IMR-90 (cell line): ENCODE data around the gene CHRM4. TPM values are rescaled to one million over a fixed set of nuclear protein-coding genes. Genes with fewer than 3 reads are reported as not detected.

Source experiments
- ATAC-seq: fragments of 200-7000 bp; cut with Tn5 transposase; 2 replicates; pipeline ENCODE4 v1.9.1; 2020; ENCODE audit warnings: low read depth, mild to moderate bottlenecking, moderate library complexity
- BruUV-seq: library from RNA; stranded (reverse); fragments of 400-500 nt; replicated peaks from 2 replicates; lab custom pipeline; 2021; lab: Mats Ljungman, UMichigan
- CTCF ChIA-PET: fragments of 300-600 bp; formaldehyde crosslinking; extraction: SDS; loops from one replicate; lab custom pipeline; 2021; ENCODE audit warnings: antibody characterized with exemption; lab: Yijun Ruan, JAX
- POLR2A ChIA-PET: fragments of 300-600 bp; sonication (Branson Sonifier 250); formaldehyde crosslinking; loops from one replicate; lab custom pipeline; 2022; ENCODE audit warnings: antibody characterized with exemption; ENCODE audit not compliant: unreplicated experiment; lab: Charles Lee
- DNase-seq: peaks from one replicate; pipeline ENCODE4 v3.0.0; 2013
- H2AFZ ChIP-seq: replicated peaks from 2 replicates; pipeline ENCODE3; 2013; ENCODE audit warnings: low read length, mild to moderate bottlenecking; ENCODE audit not compliant: poor library complexity
- H2AK5ac ChIP-seq: 2 replicates; pipeline ENCODE4 v1.6.1; 2013; ENCODE audit warnings: low read depth, low read length, inconsistent platforms
- H2AK9ac ChIP-seq: replicated peaks from 2 replicates; pipeline ENCODE3; 2013; ENCODE audit warnings: mild to moderate bottlenecking, low read depth, low read length, moderate library complexity; ENCODE audit not compliant: poor library complexity
- H2BK120ac ChIP-seq: 2 replicates; pipeline ENCODE4 v1.6.1; 2013; ENCODE audit warnings: low read depth, low read length, inconsistent platforms
- H2BK15ac ChIP-seq: 3 replicates; pipeline ENCODE4 v1.6.1; 2013; ENCODE audit warnings: low read depth, low read length, inconsistent platforms
- H2BK20ac ChIP-seq: 2 replicates; pipeline ENCODE4 v1.6.1; 2013; ENCODE audit warnings: low read depth, mild to moderate bottlenecking, inconsistent platforms, low read length, moderate library complexity
- H2BK5ac ChIP-seq: 2 replicates; pipeline ENCODE4 v1.6.1; 2013; ENCODE audit warnings: mild to moderate bottlenecking, low read depth, low read length, inconsistent platforms; ENCODE audit not compliant: poor library complexity, severe bottlenecking
- H3K14ac ChIP-seq: replicated peaks from 2 replicates; pipeline ENCODE4 v1.6.1; 2013; ENCODE audit warnings: low read depth, low read length, inconsistent platforms
- H3K18ac ChIP-seq: 2 replicates; pipeline ENCODE4 v1.6.1; 2013; ENCODE audit warnings: low read depth, low read length, control low read depth
- H3K23ac ChIP-seq: 2 replicates; pipeline ENCODE4 v1.6.1; 2013; ENCODE audit warnings: low read depth, low read length, inconsistent platforms
- H3K27ac ChIP-seq: 2 replicates; pipeline ENCODE4 v1.5.1; 2013; ENCODE audit warnings: mild to moderate bottlenecking, control low read depth, low read length; ENCODE audit not compliant: insufficient read depth
- H3K27me3 ChIP-seq: 2 replicates; pipeline ENCODE4 v1.6.1; 2013; ENCODE audit warnings: low read length; ENCODE audit not compliant: control insufficient read depth, insufficient read depth
- H3K36me3 ChIP-seq: 2 replicates; pipeline ENCODE4 v1.6.1; 2013; ENCODE audit warnings: low read length, mixed read lengths; ENCODE audit not compliant: control insufficient read depth, insufficient read depth
- H3K4ac ChIP-seq: 2 replicates; pipeline ENCODE4 v1.6.1; 2013; ENCODE audit warnings: low read depth, low read length, inconsistent platforms
- H3K4me1 ChIP-seq: 2 replicates; pipeline ENCODE4 v1.6.1; 2013; ENCODE audit warnings: low read length, mixed read lengths; ENCODE audit not compliant: control insufficient read depth, insufficient read depth
- H3K4me2 ChIP-seq: 2 replicates; pipeline ENCODE4 v1.6.1; 2013; ENCODE audit warnings: low read depth, mild to moderate bottlenecking, control low read depth, low read length, moderate library complexity
- H3K4me3 ChIP-seq: 2 replicates; pipeline ENCODE4 v1.5.1; 2013; ENCODE audit warnings: low read depth, mild to moderate bottlenecking, control low read depth, low read length, moderate library complexity; ENCODE audit not compliant: insufficient read depth
- H3K56ac ChIP-seq: 2 replicates; pipeline ENCODE4 v1.6.1; 2013; ENCODE audit warnings: low read length, inconsistent platforms; ENCODE audit not compliant: insufficient read depth; ENCODE audit errors: extremely low read depth
- H3K79me1 ChIP-seq, 2 experiments: 2 replicates each; pipeline ENCODE4 v1.6.1; 2013; ENCODE audit warnings: low read length in 2 of 2, inconsistent platforms in 1 of 2, low read depth in 1 of 2
- H3K9ac ChIP-seq: 2 replicates; pipeline ENCODE4 v1.6.1; 2013; ENCODE audit warnings: low read depth, low read length, control low read depth
- H3K9me1 ChIP-seq: 2 replicates; pipeline ENCODE4 v1.6.1; 2013; ENCODE audit warnings: low read length, inconsistent platforms; ENCODE audit not compliant: insufficient read depth
- H3K9me3 ChIP-seq: 2 replicates; pipeline ENCODE4 v1.6.1; 2013; ENCODE audit warnings: low read length; ENCODE audit not compliant: control insufficient read depth, insufficient read depth
- H4K20me1 ChIP-seq: 2 replicates; pipeline ENCODE4 v1.6.1; 2013; ENCODE audit warnings: low read length, inconsistent platforms; ENCODE audit not compliant: insufficient read depth
- H4K5ac ChIP-seq: 2 replicates; pipeline ENCODE4 v1.6.1; 2013; ENCODE audit warnings: mild to moderate bottlenecking, low read depth, low read length, control low read depth
- H4K8ac ChIP-seq, 2 experiments: 2 replicates each; pipeline ENCODE4 v1.6.1; 2013; ENCODE audit warnings: low read depth in 2 of 2, low read length in 2 of 2, control low read depth in 1 of 2, inconsistent platforms in 1 of 2
- H4K91ac ChIP-seq: 2 replicates; pipeline ENCODE4 v1.6.1; 2013; ENCODE audit warnings: low read depth, low read length, inconsistent platforms; ENCODE audit not compliant: insufficient read depth
- BHLHE40 ChIP-seq: fragments of 150-350 bp; IDR thresholded peaks from 2 replicates; pipeline ENCODE4 v1.6.1; 2016; ENCODE audit warnings: mild to moderate bottlenecking, low read depth, low read length
- CEBPB ChIP-seq: IDR thresholded peaks from 2 replicates; pipeline ENCODE4 v1.6.1; 2012; ENCODE audit warnings: low read depth, low read length, improper control_type of control experiment
- CHD1 ChIP-seq: IDR thresholded peaks from 2 replicates; pipeline ENCODE4 v1.6.1; 2012; ENCODE audit warnings: low read depth, low read length, improper control_type of control experiment
- FOS ChIP-seq: fragments of 150-350 bp; IDR thresholded peaks from 2 replicates; pipeline ENCODE4 v1.6.1; 2016; ENCODE audit warnings: low read depth, low read length
- MAFK ChIP-seq: IDR thresholded peaks from 2 replicates; pipeline ENCODE4 v1.6.1; 2012; ENCODE audit warnings: low read depth, low read length, improper control_type of control experiment
- MAZ ChIP-seq: IDR thresholded peaks from 2 replicates; pipeline ENCODE4 v1.6.1; 2012; ENCODE audit warnings: low read depth, mild to moderate bottlenecking, low read length, improper control_type of control experiment, moderate library complexity, borderline replicate concordance
- MXI1 ChIP-seq: IDR thresholded peaks from 2 replicates; pipeline ENCODE4 v1.6.1; 2012; ENCODE audit warnings: low read depth, mild to moderate bottlenecking, low read length, moderate library complexity, borderline replicate concordance
- NFE2L2 ChIP-seq: fragments of 150-350 bp; IDR thresholded peaks from 2 replicates; pipeline ENCODE4 v1.6.1; 2016; ENCODE audit warnings: low read depth, mild to moderate bottlenecking, low read length
- POLR2A ChIP-seq: IDR thresholded peaks from 2 replicates; pipeline ENCODE4 v1.6.1; 2012; ENCODE audit warnings: mild to moderate bottlenecking, low read depth, low read length
- RAD21 ChIP-seq: IDR thresholded peaks from 2 replicates; pipeline ENCODE4 v1.6.1; 2012; ENCODE audit warnings: low read length, improper control_type of control experiment
- RCOR1 ChIP-seq: IDR thresholded peaks from 2 replicates; pipeline ENCODE4 v1.6.1; 2012; ENCODE audit warnings: mild to moderate bottlenecking, low read length, improper control_type of control experiment; ENCODE audit not compliant: insufficient replicate concordance
- RFX5 ChIP-seq: IDR thresholded peaks from 2 replicates; pipeline ENCODE4 v1.8.0; 2012; ENCODE audit warnings: low read depth, mild to moderate bottlenecking, low read length, moderate library complexity
- SMC3 ChIP-seq: fragments of 150-350 bp; IDR thresholded peaks from 2 replicates; pipeline ENCODE4 v1.6.1; 2016; ENCODE audit warnings: low read depth, mild to moderate bottlenecking, antibody characterized with exemption, low read length, moderate library complexity
- WGBS, 2 experiments: methylation state at CpG; one replicate each; pipeline versions ENCODE4 v1.1.5 to v1.1.7; 2013; ENCODE audit warnings: missing lambda C conversion rate in 2 of 2; ENCODE audit not compliant: insufficient read length in 1 of 2; ENCODE audit errors: extremely low coverage in 2 of 2; 5-methylcytosine and 5-hydroxymethylcytosine counted together
- dilution Hi-C: fragments of 300-500 bp; cut with HindIII; formaldehyde crosslinking; loops from one replicate; pipeline ENCODE4 v1.14.3; 2018; ENCODE audit warnings: low sequenced_read_pairs; ENCODE audit not compliant: unreplicated experiment
- in situ Hi-C: fragments of 300-500 bp; cut with MboI; formaldehyde crosslinking; loops from 3 replicates; pipeline ENCODE4 v1.14.3; 2019; ENCODE audit warnings: low sequenced_read_pairs, inconsistent platforms, mixed read lengths
- intact Hi-C: fragments of 100-400 bp; cut with micrococcal nuclease; formaldehyde crosslinking; loops from 2 replicates; pipeline ENCODE4 v1.10.0; 2022
- polyA plus RNA-seq, 3 experiments: library from polyadenylated mRNA; depleted of rRNA; stranded (reverse); fragments of >200 nt; gene quantifications; 2 replicates each; pipeline ENCODE4 v1.2.3, GENCODE V29; 2012; ENCODE audit warnings: low replicate concordance in 1 of 3
- total RNA-seq: library from RNA; depleted of rRNA; stranded (reverse); fragments of >200 nt; gene quantifications from 2 replicates; pipeline ENCODE4 v1.2.3, GENCODE V29; 2012
- TF ChIP-seq, protein P1 (sequence below): conservative IDR thresholded peaks from 2 replicates; pipeline ENCODE4 v1.5.1; 2012; ENCODE audit warnings: mild to moderate bottlenecking, low read depth, low read length, improper control_type of control experiment
- TF ChIP-seq, protein P2 (sequence below): fragments of 150-350 bp; IDR thresholded peaks from 2 replicates; pipeline ENCODE4 v1.6.1; 2017; ENCODE audit warnings: mild to moderate bottlenecking, antibody characterized with exemption, low read length, low read depth
- TF ChIP-seq, protein P3 (sequence below): fragments of 150-350 bp; IDR thresholded peaks from 2 replicates; pipeline ENCODE4 v1.6.1; 2016; ENCODE audit warnings: low read depth, mild to moderate bottlenecking, low read length, moderate library complexity, borderline replicate concordance

CHRM4 gene
- total and polyA plus RNA-seq, 2 of the 4 experiments (the other 2 are of a cell fraction) = 0.09 to 0.18 TPM

DNA sequence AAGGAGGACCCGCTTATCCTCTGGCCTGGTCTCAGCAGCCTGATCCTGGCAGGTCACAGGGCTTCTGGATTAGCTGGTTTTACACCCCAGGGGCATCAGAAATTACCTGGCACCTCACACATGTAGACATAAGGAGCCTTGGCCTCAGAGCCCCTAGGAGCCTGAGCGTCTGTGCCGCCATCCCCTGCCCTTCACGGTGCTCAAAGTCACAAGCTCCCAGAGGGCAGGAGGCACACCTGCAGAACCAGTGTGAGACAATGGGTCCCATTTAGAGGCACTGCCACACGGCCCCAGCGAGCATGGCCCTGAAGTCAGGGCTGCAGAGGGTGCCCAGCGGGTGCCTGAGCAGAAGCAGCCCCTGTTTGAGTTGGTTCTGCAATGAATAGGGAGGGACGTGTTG, 40.4 kb downstream of the CHRM4 start:
- Histone ChIP-seq H2BK120ac (no peak overlapping the region), H3K9ac (no peak overlapping the region), H3K56ac (no peak overlapping the region), H3K36me3 (no peaks in the 10 kb centered on the region), H3K9me1 (peaks cover 7% of the 10 kb centered on the region), H3K4me1 (peaks cover 19% of the 10 kb centered on the region), H3K4me3 (no peak overlapping the region), H2AFZ (no peak overlapping the region), H2AK9ac (no peak overlapping the region), H2AK5ac (no peak overlapping the region), H2BK20ac (no peak overlapping the region), H3K27me3 (no peaks in the 10 kb centered on the region), H2BK15ac (no peak overlapping the region), H4K8ac (no peak overlapping the region), H4K91ac (no peak overlapping the region), H3K9me3 (no peaks in the 10 kb centered on the region), H3K18ac (no peak overlapping the region), H4K5ac (no peak overlapping the region), H3K4ac (no peak overlapping the region), H3K4me2 (no peak overlapping the region), H4K20me1 (peaks cover 31% of the 10 kb centered on the region), H3K23ac (no peak overlapping the region), H3K27ac (no peak overlapping the region), H2BK5ac (no peak overlapping the region), H3K14ac (no peak overlapping the region), H3K79me1 (peaks cover 21 to 81% of the 10 kb centered on the region in 2 experiments)
- DNase-seq (no peak), ATAC-seq (no peak)
- CTCF ChIA-PET = no interaction called here
- no TSS peak for BruUV-seq
- POLR2A ChIA-PET = no interaction called here
- 80% methylated on average over 2 of the region's 8 CpGs; no CpG with 5 or more reads in 1 of the 2 experiments for WGBS, 2 experiments
- TF ChIP-seq RAD21 (no peak), NFE2L2 (no peak), RFX5 (no peak), MAFK (no peak), MXI1 (no peak), FOS (no peak), MAZ (no peak), CEBPB (no peak), BHLHE40 (no peak), RCOR1 (no peak), CHD1 (no peak), SMC3 (no peak), POLR2A (no peak)
- TF ChIP-seq, protein P1, sequence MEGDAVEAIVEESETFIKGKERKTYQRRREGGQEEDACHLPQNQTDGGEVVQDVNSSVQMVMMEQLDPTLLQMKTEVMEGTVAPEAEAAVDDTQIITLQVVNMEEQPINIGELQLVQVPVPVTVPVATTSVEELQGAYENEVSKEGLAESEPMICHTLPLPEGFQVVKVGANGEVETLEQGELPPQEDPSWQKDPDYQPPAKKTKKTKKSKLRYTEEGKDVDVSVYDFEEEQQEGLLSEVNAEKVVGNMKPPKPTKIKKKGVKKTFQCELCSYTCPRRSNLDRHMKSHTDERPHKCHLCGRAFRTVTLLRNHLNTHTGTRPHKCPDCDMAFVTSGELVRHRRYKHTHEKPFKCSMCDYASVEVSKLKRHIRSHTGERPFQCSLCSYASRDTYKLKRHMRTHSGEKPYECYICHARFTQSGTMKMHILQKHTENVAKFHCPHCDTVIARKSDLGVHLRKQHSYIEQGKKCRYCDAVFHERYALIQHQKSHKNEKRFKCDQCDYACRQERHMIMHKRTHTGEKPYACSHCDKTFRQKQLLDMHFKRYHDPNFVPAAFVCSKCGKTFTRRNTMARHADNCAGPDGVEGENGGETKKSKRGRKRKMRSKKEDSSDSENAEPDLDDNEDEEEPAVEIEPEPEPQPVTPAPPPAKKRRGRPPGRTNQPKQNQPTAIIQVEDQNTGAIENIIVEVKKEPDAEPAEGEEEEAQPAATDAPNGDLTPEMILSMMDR = no peak
- TF ChIP-seq, protein P2, sequence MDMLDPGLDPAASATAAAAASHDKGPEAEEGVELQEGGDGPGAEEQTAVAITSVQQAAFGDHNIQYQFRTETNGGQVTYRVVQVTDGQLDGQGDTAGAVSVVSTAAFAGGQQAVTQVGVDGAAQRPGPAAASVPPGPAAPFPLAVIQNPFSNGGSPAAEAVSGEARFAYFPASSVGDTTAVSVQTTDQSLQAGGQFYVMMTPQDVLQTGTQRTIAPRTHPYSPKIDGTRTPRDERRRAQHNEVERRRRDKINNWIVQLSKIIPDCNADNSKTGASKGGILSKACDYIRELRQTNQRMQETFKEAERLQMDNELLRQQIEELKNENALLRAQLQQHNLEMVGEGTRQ = no peak
- TF ChIP-seq, protein P3, sequence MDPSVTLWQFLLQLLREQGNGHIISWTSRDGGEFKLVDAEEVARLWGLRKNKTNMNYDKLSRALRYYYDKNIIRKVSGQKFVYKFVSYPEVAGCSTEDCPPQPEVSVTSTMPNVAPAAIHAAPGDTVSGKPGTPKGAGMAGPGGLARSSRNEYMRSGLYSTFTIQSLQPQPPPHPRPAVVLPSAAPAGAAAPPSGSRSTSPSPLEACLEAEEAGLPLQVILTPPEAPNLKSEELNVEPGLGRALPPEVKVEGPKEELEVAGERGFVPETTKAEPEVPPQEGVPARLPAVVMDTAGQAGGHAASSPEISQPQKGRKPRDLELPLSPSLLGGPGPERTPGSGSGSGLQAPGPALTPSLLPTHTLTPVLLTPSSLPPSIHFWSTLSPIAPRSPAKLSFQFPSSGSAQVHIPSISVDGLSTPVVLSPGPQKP = no peak
- intact Hi-C loops (no loop called here), dilution Hi-C loops (no loop called here), in situ Hi-C loops (no loop called here)
